HG02763 (cell line): Measurements from ENCODE around the gene RIBC1.
"Not testable (repeated sequence)": the region's sequence is repeated elsewhere in the genome, so short reads cannot be mapped to it uniquely, and the experiment has no call there.

Experiments
- ATAC-seq: cut with Tn5 transposase; IDR thresholded peaks from one replicate; pipeline ENCODE4 v1.9.1; 2021; ENCODE audit warnings: mild to moderate bottlenecking, moderate library complexity; ENCODE audit not compliant: unreplicated experiment

Gene RIBC1

GRCh38 chrX:53422861-53423306 lies at the start of gene RIBC1:
TSS of gene RIBC1 (plus strand) at chrX:53422873. CDS start at chrX:53426277, 3,404 bp downstream.
- no peak for ATAC-seq

- ATAC-seq, result no peak
Observed at GRCh38 chrX:53373307-53373706, 49.4 kb upstream of the RIBC1 start.

- ATAC-seq, result no peak
Observed at GRCh38 chrX:53374222-53374820, 48.4 kb upstream of the RIBC1 start.

GRCh38 chrX:53374923-53375322 lies 47.8 kb upstream of the RIBC1 start:
- ATAC-seq, result no peak

GRCh38 chrX:53376888-53377287 lies 45.8 kb upstream of the RIBC1 start:
- ATAC-seq, result no peak

GRCh38 chrX:53377464-53377863 lies 45.2 kb upstream of the RIBC1 start:
- ATAC-seq, result no peak

GRCh38 chrX:53379008-53379710 lies 43.5 kb upstream of the RIBC1 start:
- no peak for ATAC-seq

GRCh38 chrX:53379747-53380146 lies 42.9 kb upstream of the RIBC1 start:
- ATAC-seq, result no peak

- ATAC-seq, result no peak
Observed at GRCh38 chrX:53383376-53384076, 39.1 kb upstream of the RIBC1 start.

- ATAC-seq, result no peak
Observed at GRCh38 chrX:53395605-53396298, 26.9 kb upstream of the RIBC1 start.

GRCh38 chrX:53398216-53398615 lies 24.5 kb upstream of the RIBC1 start:
- ATAC-seq, result no peak

- no peak for ATAC-seq
Observed at GRCh38 chrX:53403535-53403934, 19.1 kb upstream of the RIBC1 start.

GRCh38 chrX:53412446-53412845 lies 10.2 kb upstream of the RIBC1 start:
- no peak for ATAC-seq

GRCh38 chrX:53420351-53420750 lies 2.3 kb upstream of the RIBC1 start:
- not testable (repeated sequence) for ATAC-seq

- ATAC-seq, result no peak
Observed at GRCh38 chrX:53421125-53421524, 1.5 kb upstream of the RIBC1 start.

GRCh38 chrX:53421772-53422085 lies 944 bp upstream of the RIBC1 start:
- ATAC-seq, result peak; percentile 15

- ATAC-seq, result peak; percentile 92
Observed at GRCh38 chrX:53422086-53422860, 400 bp upstream of the RIBC1 start, which contains the start of gene SMC1A. TSS of gene SMC1A (minus strand) at chrX:53422654. CDS start at chrX:53422600, 54 bp downstream.

GRCh38 chrX:53429755-53430154 lies 7.1 kb downstream of the RIBC1 start:
- ATAC-seq, result no peak

GRCh38 chrX:53430231-53430630 lies 7.6 kb downstream of the RIBC1 start:
- ATAC-seq, result no peak
